Kidney (tissue), 14 donors: ENCODE measurements around the gene JAK1. TPM values are rescaled to one million over a fixed set of nuclear protein-coding genes. Genes with fewer than 3 reads are reported as not detected.

ENCODE experiments used
- DNase-seq, 5 donors: peaks; one replicate each; pipeline ENCODE4 v3.0.0-alpha.2; 2013 to 2020
- FAIRE-seq: peaks from 2 replicates; lab custom pipeline; 2012; peaks lifted over from hg19 to GRCh38; lab: Jason Lieb, UNC
- H3K27ac ChIP-seq, 2 donors: one replicate each; pipeline ENCODE4 v1.7.0; 2013; ENCODE audit warnings: low read depth in 2 of 2, low read length in 2 of 2, inconsistent platforms in 1 of 2
- H3K27me3 ChIP-seq: one replicate; pipeline ENCODE4 v1.7.1; 2013; ENCODE audit warnings: low read length, inconsistent platforms; ENCODE audit not compliant: control insufficient read depth, insufficient read depth
- H3K36me3 ChIP-seq, 3 donors: one replicate each; pipeline versions ENCODE4 v1.7.0 to v1.7.1; 2013; ENCODE audit warnings: low read length in 3 of 3, control low read depth in 1 of 3, inconsistent platforms in 1 of 3; ENCODE audit not compliant: insufficient read depth in 3 of 3, control insufficient read depth in 2 of 3
- H3K4me1 ChIP-seq, 3 donors: one replicate each; pipeline versions ENCODE4 v1.7.0 to v1.7.1; 2013; ENCODE audit warnings: low read length in 3 of 3, inconsistent platforms in 1 of 3, low read depth in 1 of 3; ENCODE audit not compliant: control insufficient read depth in 2 of 3, insufficient read depth in 2 of 3
- H3K4me3 ChIP-seq, 3 donors: one replicate each; pipeline versions ENCODE4 v1.7.0 to v1.8.1; 2013; ENCODE audit warnings: low read length in 3 of 3, control low read depth in 1 of 3, inconsistent platforms in 1 of 3
- H3K9ac ChIP-seq, 3 donors: one replicate each; pipeline versions ENCODE4 v1.7.0 to v1.7.1; 2013; ENCODE audit warnings: low read length in 3 of 3, control low read depth in 1 of 3, inconsistent platforms in 1 of 3
- H3K9me3 ChIP-seq, 3 donors: one replicate each; pipeline versions ENCODE4 v1.7.0 to v1.7.1; 2013; ENCODE audit warnings: low read length in 3 of 3, control low read depth in 1 of 3, inconsistent platforms in 1 of 3; ENCODE audit not compliant: control insufficient read depth in 2 of 3, insufficient read depth in 1 of 3
- CTCF ChIP-seq: IDR thresholded peaks from 3 replicates; pipeline ENCODE4 v1.5.1; 2012; ENCODE audit warnings: mild to moderate bottlenecking, moderate library complexity, borderline replicate concordance; ENCODE audit not compliant: insufficient read depth; ENCODE audit errors: extremely low read depth
- intact Hi-C: fragments of 100-400 bp; cut with DNase I; formaldehyde crosslinking; loops from one replicate; pipeline ENCODE4 v1.11.1; 2022
- polyA plus RNA-seq: library from polyadenylated mRNA; stranded (reverse); fragments of 350-450 nt; fragmentation: Illumina TruSeq; extraction: RNeasy Lipid Tissue Mini Kit (QIAGEN cat#74804); gene quantifications from one replicate; pipeline ENCODE4 v1.2.3, GENCODE V29; 2014; ENCODE audit warnings: low read depth, low replicate concordance; ENCODE audit not compliant: insufficient read depth
- total RNA-seq: library from RNA; stranded (reverse); fragmentation: NEBNext Ultra II Directional; extraction: Animal tissue kit (Norgen Biotek cat#: 25700); gene quantifications from one replicate; pipeline ENCODE4 v1.2.1, GENCODE V29; 2021
- donor health status: control.
- donor health status: control.
- donor health status: control.
- donor health status: control.
- donor health status: control.
- donor health status: DM: yes; HTN: yes; CAD: no.
- donor health status: Normal renal cell carcinoma (clear cell type).

Gene JAK1
- total and polyA plus RNA-seq, 2 donors from 2014 or later: 33.6 to 173 TPM

DNA sequence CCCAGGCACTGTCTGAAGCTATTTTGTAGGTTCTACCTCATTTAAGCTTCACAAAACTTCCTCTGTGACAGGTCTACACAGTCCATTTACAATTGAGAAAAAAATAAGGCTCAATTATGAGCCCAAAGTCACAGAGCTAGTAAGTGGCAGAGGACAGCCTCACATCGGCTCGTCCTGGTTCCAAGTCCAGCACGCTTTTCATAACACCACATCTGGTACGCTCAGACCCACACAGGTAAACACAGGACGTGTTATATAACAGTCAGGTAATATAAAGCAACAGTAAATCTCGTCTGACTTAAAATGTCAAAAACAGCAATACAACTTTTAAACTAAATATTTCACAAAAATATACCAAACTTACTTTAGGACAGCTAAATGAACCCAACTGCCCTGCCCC lies 13.1 kb downstream of the JAK1 start:
- Histone ChIP-seq H3K27me3 (no peaks in the 10 kb centered on the region), H3K27ac (no peak overlapping the region), H3K9me3 (no peaks in the 10 kb centered on the region), H3K4me3 (no peak overlapping the region), H3K36me3 (no peaks in the 10 kb centered on the region), H3K9ac (no peak overlapping the region), H3K4me1 (peaks cover 0 to 24% (median 20%) of the 10 kb centered on the region in 3 donors)
- intact Hi-C loops: no loop called here
- TF ChIP-seq CTCF: no peak
- FAIRE-seq: no peak
- DNase-seq: no peak

DNA sequence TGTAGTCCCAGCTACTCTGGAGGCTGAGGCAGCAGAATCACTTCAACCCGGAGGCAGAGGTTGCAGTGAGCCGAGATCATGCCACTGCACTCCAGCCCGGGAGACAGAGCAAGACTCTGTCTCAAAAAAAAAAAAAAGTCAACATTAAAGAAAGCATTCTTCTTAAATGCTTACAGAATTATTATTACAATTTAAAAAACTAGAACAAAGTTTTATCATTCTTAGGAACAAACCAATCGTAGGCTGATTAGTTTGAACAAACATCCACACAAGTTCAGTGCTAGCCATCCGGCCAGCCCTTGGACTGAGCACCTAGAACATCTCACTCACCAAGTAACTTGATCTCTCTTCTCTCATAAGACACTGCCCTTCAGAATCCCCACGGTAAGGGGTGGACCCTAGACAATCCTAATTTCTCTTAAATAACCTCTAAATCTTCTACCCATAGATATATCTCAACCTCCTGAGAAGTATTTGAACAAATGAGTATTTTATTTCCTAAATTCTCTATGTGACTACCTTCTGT lies 16.0 kb downstream of the JAK1 start:
- no peak for TF ChIP-seq CTCF

GRCh38 chr1:64948905-64949833 lies 17.2 kb downstream of the JAK1 start:
- no peak for FAIRE-seq
- Histone ChIP-seq H3K9me3 (no peaks in the 10 kb centered on the region), H3K4me3 (no peak overlapping the region), H3K27me3 (no peaks in the 10 kb centered on the region), H3K36me3 (no peaks in the 10 kb centered on the region), H3K4me1 (peaks cover 0 to 9% (median 2%) of the 10 kb centered on the region in 3 donors), H3K27ac (no peak overlapping the region), H3K9ac (no peak overlapping the region)
- intact Hi-C loops: no loop called here
- no peak for DNase-seq
- no peak for TF ChIP-seq CTCF

More for the DNA sequence above, 16.0 kb downstream of the JAK1 start:
- H3K9ac ChIP-seq: no peak overlapping the region
- no peaks in the 10 kb centered on the region for H3K9me3 ChIP-seq
- intact Hi-C loops: no loop called here
- no peak overlapping the region for H3K4me3 ChIP-seq
- no peaks in the 10 kb centered on the region for H3K36me3 ChIP-seq
- H3K27me3 ChIP-seq: no peaks in the 10 kb centered on the region
- H3K4me1 ChIP-seq: peaks cover 0 to 9% (median 5%) of the 10 kb centered on the region in 3 donors
- no peak for DNase-seq
- H3K27ac ChIP-seq: no peak overlapping the region
- no peak for FAIRE-seq
